PC-9 (cell line): Measurements from ENCODE around the gene B3GNT3. TPM values are rescaled to one million over a fixed set of nuclear protein-coding genes. Genes with fewer than 3 reads are reported as not detected.
"Not testable (repeated sequence)": the region's sequence is repeated elsewhere in the genome, so short reads cannot be mapped to it uniquely, and the experiment has no call there.

Experiments used
- BruUV-seq: library from RNA; stranded (reverse); fragments of 400-500 nt; replicated peaks from 2 replicates; lab custom pipeline; 2021; lab: Mats Ljungman, UMichigan
- CTCF ChIA-PET: fragments of 300-600 bp; sonication (Branson Sonifier 250); formaldehyde crosslinking; loops from one replicate; lab custom pipeline; 2022; ENCODE audit warnings: antibody characterized with exemption; lab: Charles Lee
- POLR2A ChIA-PET: fragments of 300-600 bp; sonication (Branson Sonifier 250); formaldehyde crosslinking; loops from one replicate; lab custom pipeline; 2022; ENCODE audit warnings: antibody characterized with exemption; ENCODE audit not compliant: unreplicated experiment; lab: Charles Lee
- DNase-seq, 2 experiments: peaks; one replicate each; pipeline versions ENCODE4 v3.0.0 to v3.0.0-alpha.2; 2015 to 2022; ENCODE audit warnings: mixed read lengths in 1 of 2
- H2AFZ ChIP-seq: fragments of 200-600 bp; sonication (generic); 2 replicates; pipeline ENCODE4 v1.8.1; 2017; ENCODE audit warnings: antibody characterized with exemption
- H3F3A ChIP-seq: fragments of 200-600 bp; sonication (generic); 2 replicates; pipeline ENCODE4 v1.8.1; 2017; ENCODE audit warnings: antibody characterized with exemption, mild to moderate bottlenecking, low read depth; ENCODE audit not compliant: insufficient read depth
- H3K27ac ChIP-seq: fragments of 200-600 bp; sonication (generic); 2 replicates; pipeline ENCODE4 v1.6.1; 2016; ENCODE audit warnings: mixed run types
- H3K27me3 ChIP-seq: fragments of 200-600 bp; sonication (generic); 2 replicates; pipeline ENCODE4 v1.6.1; 2016; ENCODE audit warnings: low read depth, mixed run types; ENCODE audit not compliant: insufficient read depth
- H3K36me3 ChIP-seq: fragments of 200-600 bp; sonication (generic); 2 replicates; pipeline ENCODE4 v1.6.1; 2016; ENCODE audit warnings: low read depth, mixed run types
- H3K4me1 ChIP-seq: fragments of 200-600 bp; sonication (generic); replicated peaks from 2 replicates; pipeline ENCODE4 v1.6.1; 2016; ENCODE audit warnings: mixed run types; ENCODE audit not compliant: insufficient read depth
- H3K4me2 ChIP-seq: fragments of 200-600 bp; sonication (generic); 2 replicates; pipeline ENCODE4 v1.6.1; 2017; ENCODE audit warnings: mixed run types
- H3K4me3 ChIP-seq: fragments of 200-600 bp; sonication (generic); 2 replicates; pipeline ENCODE4 v1.6.1; 2016; ENCODE audit warnings: mixed run types
- H3K79me2 ChIP-seq: fragments of 200-600 bp; sonication (generic); 2 replicates; pipeline ENCODE4 v1.6.1; 2017; ENCODE audit warnings: low read depth, mixed run types
- H3K9me2 ChIP-seq: fragments of 200-600 bp; sonication (generic); 2 replicates; pipeline ENCODE4 v1.8.1; 2017; ENCODE audit warnings: mild to moderate bottlenecking; ENCODE audit not compliant: insufficient read depth
- H3K9me3 ChIP-seq: fragments of 200-600 bp; sonication (generic); 2 replicates; pipeline ENCODE4 v1.8.1; 2016; ENCODE audit warnings: low read depth; ENCODE audit not compliant: insufficient read depth
- H4K20me1 ChIP-seq: fragments of 200-600 bp; sonication (generic); 2 replicates; pipeline ENCODE4 v1.8.1; 2017; ENCODE audit not compliant: insufficient read depth
- EZH2 ChIP-seq: fragments of 200-600 bp; sonication (generic); IDR thresholded peaks from 2 replicates; pipeline ENCODE4 v1.8.0; 2017; ENCODE audit warnings: antibody characterized with exemption, low read depth
- intact Hi-C: fragments of 100-400 bp; cut with micrococcal nuclease; formaldehyde crosslinking; loops from one replicate; pipeline ENCODE4 v1.10.0; 2022; ENCODE audit not compliant: unreplicated experiment
- total RNA-seq: library from RNA; stranded (reverse); gene quantifications from 2 replicates; pipeline ENCODE4 v1.2.3, GENCODE V29; 2021
- TF ChIP-seq, protein P1 (sequence below): fragments of 200-600 bp; sonication (generic); conservative IDR thresholded peaks from 2 replicates; pipeline ENCODE4 v1.6.1; 2017; ENCODE audit warnings: mixed run types, antibody characterized with exemption, mild to moderate bottlenecking, moderate library complexity

The B3GNT3 gene
- total RNA-seq, 1 experiment from 2014 or later = 65.9 TPM

DNA sequence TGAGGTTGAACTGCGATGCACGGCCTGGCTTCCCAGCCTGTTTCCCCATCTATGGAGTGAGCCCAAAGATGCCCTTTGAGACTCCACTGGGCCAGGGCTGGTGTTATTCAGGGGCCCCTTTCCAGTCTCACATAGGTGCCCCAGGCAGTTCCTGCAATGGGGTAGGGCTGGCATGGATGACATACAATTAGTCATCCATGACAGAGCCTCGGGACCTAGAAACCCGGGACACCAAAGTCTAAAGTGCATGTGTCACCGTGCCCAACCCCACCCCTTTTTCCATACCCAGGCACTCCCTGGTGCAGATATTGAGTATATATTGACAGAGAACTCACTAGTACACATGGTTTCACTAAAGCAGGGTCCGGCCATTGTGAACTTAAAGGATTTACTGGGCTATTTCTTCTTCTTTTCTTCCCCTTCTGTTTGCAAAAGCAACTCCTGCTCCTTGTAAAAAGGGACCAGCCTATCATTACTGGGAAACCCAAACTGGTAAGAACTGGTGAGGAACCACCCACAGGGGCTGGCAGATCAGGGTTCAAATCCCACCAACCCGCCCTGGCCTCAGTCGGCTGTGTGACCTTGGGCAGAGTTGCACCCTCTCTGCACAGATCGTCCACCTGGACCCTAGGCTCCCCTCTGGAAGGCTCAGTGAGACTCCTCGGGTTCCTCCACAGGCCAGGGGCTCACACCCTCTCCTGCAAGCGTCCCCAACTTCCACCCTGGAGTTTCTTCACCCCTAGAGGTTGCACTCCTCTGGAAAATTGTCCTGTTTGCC, 2.7 kb downstream of the B3GNT3 start:
- Histone ChIP-seq H3K9me3 (no peaks in the 10 kb centered on the region), H3K4me1 (peaks cover 49% of the 10 kb centered on the region), H3K27me3 (no peaks in the 10 kb centered on the region), H3K9me2 (no peaks in the 10 kb centered on the region), H3F3A (peaks cover 52% of the 10 kb centered on the region), H3K4me2 (peak overlapping the region; percentile 83), H4K20me1 (peaks cover 22% of the 10 kb centered on the region), H3K4me3 (peak overlapping the region; percentile 83), H2AFZ (no peak overlapping the region), H3K27ac (peak overlapping the region; percentile 98), H3K36me3 (peaks cover 16% of the 10 kb centered on the region; the same call in 1 of the 2 replicates), H3K79me2 (peaks cover 70% of the 10 kb centered on the region)
- BruUV-seq = TSS peak; percentile 29
- ChIA-PET POLR2A (no interaction called here), CTCF (interaction anchor here (0.6 to 1.0 kb wide), 2 partner anchors 13 to 62 kb away, joined by 3 read pairs; partner anchors contain the start of gene RPL18A)
- intact Hi-C loops = loop anchor here (2.0 kb wide), 2 partner anchors 19 to 33 kb away; no protein-coding TSS in a partner anchor
- peak; percentile 84 to 98 for DNase-seq
- TF ChIP-seq EZH2 = no peak
- TF ChIP-seq, protein P1, sequence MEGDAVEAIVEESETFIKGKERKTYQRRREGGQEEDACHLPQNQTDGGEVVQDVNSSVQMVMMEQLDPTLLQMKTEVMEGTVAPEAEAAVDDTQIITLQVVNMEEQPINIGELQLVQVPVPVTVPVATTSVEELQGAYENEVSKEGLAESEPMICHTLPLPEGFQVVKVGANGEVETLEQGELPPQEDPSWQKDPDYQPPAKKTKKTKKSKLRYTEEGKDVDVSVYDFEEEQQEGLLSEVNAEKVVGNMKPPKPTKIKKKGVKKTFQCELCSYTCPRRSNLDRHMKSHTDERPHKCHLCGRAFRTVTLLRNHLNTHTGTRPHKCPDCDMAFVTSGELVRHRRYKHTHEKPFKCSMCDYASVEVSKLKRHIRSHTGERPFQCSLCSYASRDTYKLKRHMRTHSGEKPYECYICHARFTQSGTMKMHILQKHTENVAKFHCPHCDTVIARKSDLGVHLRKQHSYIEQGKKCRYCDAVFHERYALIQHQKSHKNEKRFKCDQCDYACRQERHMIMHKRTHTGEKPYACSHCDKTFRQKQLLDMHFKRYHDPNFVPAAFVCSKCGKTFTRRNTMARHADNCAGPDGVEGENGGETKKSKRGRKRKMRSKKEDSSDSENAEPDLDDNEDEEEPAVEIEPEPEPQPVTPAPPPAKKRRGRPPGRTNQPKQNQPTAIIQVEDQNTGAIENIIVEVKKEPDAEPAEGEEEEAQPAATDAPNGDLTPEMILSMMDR = no peak

DNA sequence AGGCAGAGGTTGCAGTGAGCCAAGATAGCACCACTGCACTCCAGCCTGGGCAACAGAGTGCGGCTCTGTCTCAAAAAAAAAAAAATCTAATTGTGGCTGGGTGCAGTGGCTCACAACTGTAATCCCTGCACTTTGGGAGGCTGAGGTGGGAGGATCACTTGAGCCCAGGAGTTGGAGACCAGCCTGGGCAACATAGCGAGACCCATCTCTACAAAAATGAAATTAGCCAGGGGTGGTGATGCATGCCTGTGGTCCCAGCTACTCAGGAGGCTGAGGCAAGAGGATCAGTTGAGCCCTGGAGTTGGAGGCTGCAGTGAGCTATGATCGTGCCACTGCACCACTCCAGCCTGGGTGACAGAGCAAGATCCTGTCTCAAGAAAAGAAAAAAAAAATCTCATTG, 3.7 kb downstream of the B3GNT3 start:
- H2AFZ ChIP-seq, H3K9me3 ChIP-seq, BruUV-seq, intact Hi-C loops, H3K9me2 ChIP-seq, H3K4me3 ChIP-seq, POLR2A ChIA-PET, H3K27me3 ChIP-seq: not testable (repeated sequence)
- H3K27ac ChIP-seq = peak overlapping the region; percentile 98
- peaks cover 48% of the 10 kb centered on the region for H3K4me1 ChIP-seq
- peaks cover 32% of the 10 kb centered on the region for H4K20me1 ChIP-seq
- peak in 1 of 2 experiments; percentile 11 for DNase-seq
- H3K4me2 ChIP-seq = peak overlapping the region; percentile 83
- H3K36me3 ChIP-seq = peaks cover 16% of the 10 kb centered on the region; the same call in 1 of the 2 replicates
- peaks cover 80% of the 10 kb centered on the region for H3K79me2 ChIP-seq
- H3F3A ChIP-seq = peaks cover 55% of the 10 kb centered on the region
- CTCF ChIA-PET = interaction anchor here (0.6 to 0.7 kb wide), 2 partner anchors 22 to 32 kb away, joined by 8 read pairs; no protein-coding TSS in a partner anchor

DNA sequence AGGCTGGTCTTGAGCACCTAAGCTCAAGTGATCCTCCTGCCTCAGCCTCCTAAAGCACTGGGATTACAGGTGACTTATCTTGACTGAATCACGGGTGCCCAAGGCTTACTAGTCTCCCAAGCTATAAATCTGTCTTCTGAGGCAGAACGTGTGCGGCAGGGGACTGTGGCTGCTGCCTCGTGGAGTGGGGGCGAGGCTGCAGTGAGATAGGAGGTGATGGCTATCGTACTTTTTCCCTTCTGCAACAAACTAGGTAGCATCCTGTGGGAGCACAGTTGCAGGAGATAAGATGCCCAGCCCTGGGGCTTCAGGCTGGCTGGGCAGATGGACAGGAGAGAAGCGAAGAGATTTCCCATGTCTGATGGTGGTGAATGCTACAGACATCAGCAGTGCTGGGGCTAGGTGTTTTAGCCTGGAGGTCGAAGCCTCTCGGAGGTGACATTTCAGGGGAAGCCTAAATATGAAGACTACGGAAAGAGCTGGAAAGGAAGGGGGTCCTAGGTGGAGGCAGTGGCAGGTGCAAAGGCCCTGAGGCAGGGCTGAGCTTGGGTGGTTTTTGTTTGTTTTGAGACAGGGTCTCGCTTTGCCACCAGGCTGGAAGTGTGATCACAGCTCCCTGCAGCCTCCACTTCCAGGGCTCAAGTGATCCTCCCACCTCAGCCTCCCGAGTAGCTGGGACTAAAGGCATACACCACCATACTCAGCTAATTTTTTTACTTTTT, 7.4 kb downstream of the B3GNT3 start:
- no peak overlapping the region for H3K27ac ChIP-seq
- POLR2A ChIA-PET = no interaction called here
- H3K27me3 ChIP-seq = no peaks in the 10 kb centered on the region
- no peaks in the 10 kb centered on the region for H3K9me3 ChIP-seq
- H4K20me1 ChIP-seq = peaks cover 66% of the 10 kb centered on the region
- TF ChIP-seq EZH2 = no peak
- TF ChIP-seq, protein P1 = no peak
- CTCF ChIA-PET = interaction anchor here (0.7 kb wide), 1 partner anchor 180 kb away, joined by 4 read pairs; no protein-coding TSS in a partner anchor
- H3F3A ChIP-seq = peaks cover 43% of the 10 kb centered on the region
- H3K36me3 ChIP-seq = peaks cover 22% of the 10 kb centered on the region; the same call in 1 of the 2 replicates
- peaks cover 96% of the 10 kb centered on the region for H3K79me2 ChIP-seq
- intact Hi-C loops = no loop called here
- no peak overlapping the region for H2AFZ ChIP-seq
- no peak for DNase-seq
- H3K9me2 ChIP-seq = no peaks in the 10 kb centered on the region
- no peak overlapping the region for H3K4me2 ChIP-seq
- H3K4me1 ChIP-seq = peaks cover 24% of the 10 kb centered on the region
- no peak overlapping the region for H3K4me3 ChIP-seq
- no TSS peak for BruUV-seq
